PC-3 (cell line): ENCODE measurements around the gene IL5RA. TPM values are rescaled to one million over a fixed set of nuclear protein-coding genes. Genes with fewer than 3 reads are reported as not detected.

Source experiments
- ATAC-seq: fragments of 200-7000 bp; cut with Tn5 transposase; 2 replicates; pipeline ENCODE4 v1.9.1; 2020; ENCODE audit warnings: mild to moderate bottlenecking, moderate library complexity
- BruUV-seq: library from RNA; stranded (reverse); fragments of 400-500 nt; replicated peaks from 2 replicates; lab custom pipeline; 2021; lab: Mats Ljungman, UMichigan
- CTCF ChIA-PET: fragments of 300-600 bp; sonication (Branson Sonifier 250); formaldehyde crosslinking; loops from one replicate; lab custom pipeline; 2022; ENCODE audit warnings: antibody characterized with exemption; lab: Charles Lee
- POLR2A ChIA-PET: fragments of 300-600 bp; sonication (Branson Sonifier 250); formaldehyde crosslinking; loops from one replicate; lab custom pipeline; 2022; ENCODE audit warnings: antibody characterized with exemption; ENCODE audit not compliant: unreplicated experiment; lab: Charles Lee
- DNase-seq: peaks from one replicate; pipeline ENCODE4 v3.0.0-alpha.2; 2015
- H2AFZ ChIP-seq: fragments of 300-600 bp; sonication (generic); 2 replicates; pipeline ENCODE4 v1.6.0; 2016; ENCODE audit warnings: antibody characterized with exemption, low read length
- H3F3A ChIP-seq: fragments of 300-600 bp; sonication (generic); one replicate; pipeline ENCODE4 v1.6.0; 2017; ENCODE audit warnings: antibody characterized with exemption, low read length, control low read depth, mild to moderate bottlenecking; ENCODE audit not compliant: unreplicated experiment
- H3K27ac ChIP-seq: fragments of 300-600 bp; sonication (generic); 2 replicates; pipeline ENCODE4 v1.5.1; 2016; ENCODE audit warnings: mild to moderate bottlenecking, low read length
- H3K27me3 ChIP-seq: fragments of 300-600 bp; sonication (generic); 2 replicates; pipeline ENCODE4 v1.6.1; 2016; ENCODE audit warnings: low read length, mixed read lengths
- H3K36me3 ChIP-seq: fragments of 300-600 bp; sonication (generic); 2 replicates; pipeline ENCODE4 v1.6.1; 2016; ENCODE audit warnings: low read depth, mixed run types, low read length, mixed read lengths
- H3K4me1 ChIP-seq: fragments of 300-600 bp; sonication (generic); 2 replicates; pipeline ENCODE4 v1.5.1; 2016; ENCODE audit warnings: low read length; ENCODE audit not compliant: insufficient read depth
- H3K4me2 ChIP-seq: fragments of 300-600 bp; sonication (generic); 2 replicates; pipeline ENCODE4 v1.6.0; 2016; ENCODE audit warnings: low read length
- H3K4me3 ChIP-seq: fragments of 300-600 bp; sonication (generic); 2 replicates; pipeline ENCODE4 v1.5.1; 2016; ENCODE audit warnings: mild to moderate bottlenecking, low read length, mixed read lengths
- H3K79me2 ChIP-seq: fragments of 300-600 bp; sonication (generic); 2 replicates; pipeline ENCODE4 v1.6.1; 2017; ENCODE audit warnings: low read length, mixed read lengths
- H3K9ac ChIP-seq: fragments of 300-600 bp; sonication (generic); 2 replicates; pipeline ENCODE4 v1.6.0; 2016; ENCODE audit warnings: mild to moderate bottlenecking, low read length
- H3K9me2 ChIP-seq: fragments of 300-600 bp; sonication (generic); replicated peaks from 2 replicates; pipeline ENCODE4 v1.6.1; 2016; ENCODE audit warnings: mixed run types, low read length, mixed read lengths
- H3K9me3 ChIP-seq: fragments of 300-600 bp; sonication (generic); 2 replicates; pipeline ENCODE4 v1.6.1; 2016; ENCODE audit warnings: low read length, mixed read lengths
- H4K20me1 ChIP-seq: fragments of 300-600 bp; sonication (generic); 2 replicates; pipeline ENCODE4 v1.6.1; 2016; ENCODE audit warnings: low read length, mixed read lengths
- CTCF ChIP-seq: fragments of 300-600 bp; sonication (generic); conservative IDR thresholded peaks from 2 replicates; pipeline ENCODE4 v1.5.1; 2017; ENCODE audit warnings: antibody characterized with exemption, low read depth, mild to moderate bottlenecking, low read length
- EZH2 ChIP-seq: fragments of 300-600 bp; sonication (generic); IDR thresholded peaks from one replicate; pipeline ENCODE4 v1.6.1; 2017; ENCODE audit warnings: antibody characterized with exemption, mild to moderate bottlenecking, low read length; ENCODE audit not compliant: unreplicated experiment
- EZH2phosphoT487 ChIP-seq: fragments of 300-600 bp; sonication (generic); IDR thresholded peaks from 2 replicates; pipeline ENCODE4 v1.6.1; 2018; ENCODE audit warnings: mild to moderate bottlenecking, antibody characterized with exemption, low read length, borderline replicate concordance
- intact Hi-C: fragments of 100-400 bp; cut with micrococcal nuclease; formaldehyde crosslinking; loops from 2 replicates; pipeline ENCODE4 v1.9.0; 2023
- total RNA-seq: library from RNA; depleted of rRNA; stranded (reverse); fragments of >200 nt; gene quantifications from 2 replicates; pipeline ENCODE4 v1.2.3, GENCODE V29; 2014

IL5RA gene
- total RNA-seq, 1 experiment from 2014 or later: not detected

GRCh38 chr3:3109407-3110298 is 521 bp downstream of the IL5RA start:
- Histone ChIP-seq H3F3A (no peaks in the 10 kb centered on the region), H3K4me3 (no peak overlapping the region), H3K36me3 (no peaks in the 10 kb centered on the region), H3K4me1 (no peaks in the 10 kb centered on the region), H3K4me2 (no peak overlapping the region), H3K27ac (no peak overlapping the region), H3K27me3 (peaks cover 18% of the 10 kb centered on the region; the same call in 1 of the 2 replicates), H4K20me1 (no peaks in the 10 kb centered on the region), H3K79me2 (no peaks in the 10 kb centered on the region), H3K9me2 (no peaks in the 10 kb centered on the region), H2AFZ (no peak overlapping the region), H3K9me3 (no peaks in the 10 kb centered on the region), H3K9ac (no peak overlapping the region)
- CTCF ChIA-PET: no interaction called here
- ATAC-seq (no peak), DNase-seq (no peak)
- POLR2A ChIA-PET: no interaction called here
- TF ChIP-seq CTCF: no peak
- TF ChIP-seq EZH2phosphoT487: no peak
- no peak for TF ChIP-seq EZH2
- intact Hi-C loops: no loop called here
- no TSS peak for BruUV-seq

- Histone ChIP-seq H3K36me3 (no peaks in the 10 kb centered on the region), H3K79me2 (no peaks in the 10 kb centered on the region), H2AFZ (no peak overlapping the region), H3K27ac (no peak overlapping the region), H3K4me2 (no peak overlapping the region), H3F3A (no peaks in the 10 kb centered on the region), H3K9ac (no peak overlapping the region), H3K4me3 (no peak overlapping the region), H4K20me1 (no peaks in the 10 kb centered on the region), H3K9me3 (no peaks in the 10 kb centered on the region), H3K4me1 (no peaks in the 10 kb centered on the region), H3K27me3 (peaks cover 17% of the 10 kb centered on the region; the same call in 1 of the 2 replicates), H3K9me2 (no peaks in the 10 kb centered on the region)
- ChIA-PET CTCF (no interaction called here), POLR2A (no interaction called here)
- DNase-seq: no peak
- TF ChIP-seq EZH2: no peak
- TF ChIP-seq CTCF: no peak
- TF ChIP-seq EZH2phosphoT487: no peak
- no peak for ATAC-seq
- no TSS peak for BruUV-seq
- intact Hi-C loops: no loop called here
Measured at GRCh38 chr3:3107858-3108257, 2.3 kb downstream of the IL5RA start.

- Histone ChIP-seq H3K4me1 (no peaks in the 10 kb centered on the region), H3K9me3 (no peaks in the 10 kb centered on the region), H3K9me2 (no peaks in the 10 kb centered on the region), H3K36me3 (no peaks in the 10 kb centered on the region), H4K20me1 (no peaks in the 10 kb centered on the region), H3K9ac (no peak overlapping the region), H3F3A (no peaks in the 10 kb centered on the region), H3K79me2 (no peaks in the 10 kb centered on the region), H3K4me2 (no peak overlapping the region), H2AFZ (no peak overlapping the region), H3K27ac (no peak overlapping the region), H3K27me3 (peaks cover 17% of the 10 kb centered on the region; the same call in 1 of the 2 replicates), H3K4me3 (no peak overlapping the region)
- DNase-seq: no peak
- ChIA-PET CTCF (no interaction called here), POLR2A (no interaction called here)
- no peak for TF ChIP-seq EZH2phosphoT487
- TF ChIP-seq EZH2: no peak
- no peak for TF ChIP-seq CTCF
- intact Hi-C loops: no loop called here
- BruUV-seq: no TSS peak
- ATAC-seq: no peak
Measured at GRCh38 chr3:3107181-3107580, 3.0 kb downstream of the IL5RA start.
